Mesenchymal stem cell (in vitro differentiated cells and primary cell): Measurements from ENCODE around the gene KCNQ5.

ENCODE experiments used
- DNase-seq: peaks from one replicate; pipeline ENCODE4 v3.0.0-alpha.2; 2013
- H2AFZ ChIP-seq: one replicate; pipeline ENCODE4 v1.6.1; 2013; ENCODE audit warnings: low read depth, mild to moderate bottlenecking, control low read depth, inconsistent platforms, low read length, moderate library complexity
- H2AK5ac ChIP-seq: 2 replicates; pipeline ENCODE4 v1.6.1; 2013; ENCODE audit warnings: low read length, moderate library complexity, mild to moderate bottlenecking, inconsistent platforms; ENCODE audit not compliant: severe bottlenecking
- H2BK120ac ChIP-seq: one replicate; pipeline ENCODE4 v1.6.1; 2013; ENCODE audit warnings: low read depth, mild to moderate bottlenecking, inconsistent platforms, low read length, moderate library complexity
- H2BK12ac ChIP-seq, 2 experiments: one replicate each; pipeline ENCODE4 v1.6.1; 2013; ENCODE audit warnings: inconsistent platforms in 2 of 2, low read length in 2 of 2, mild to moderate bottlenecking in 2 of 2, moderate library complexity in 2 of 2, control low read depth in 1 of 2
- H2BK15ac ChIP-seq: one replicate; pipeline ENCODE4 v1.6.1; 2013; ENCODE audit warnings: mild to moderate bottlenecking, low read depth, inconsistent platforms; ENCODE audit not compliant: poor library complexity, severe bottlenecking
- H2BK5ac ChIP-seq: 2 replicates; pipeline ENCODE4 v1.6.1; 2013; ENCODE audit warnings: low read depth, mild to moderate bottlenecking, low read length, control low read depth, inconsistent platforms; ENCODE audit not compliant: poor library complexity, severe bottlenecking
- H3K14ac ChIP-seq, 2 experiments: one replicate each; pipeline ENCODE4 v1.6.1; 2013; ENCODE audit warnings: inconsistent platforms in 2 of 2, low read length in 2 of 2, control low read depth in 1 of 2, mild to moderate bottlenecking in 1 of 2, moderate library complexity in 1 of 2
- H3K18ac ChIP-seq, 2 experiments: one replicate each; pipeline ENCODE4 v1.6.1; 2013; ENCODE audit warnings: inconsistent platforms in 2 of 2, low read length in 2 of 2, control low read depth in 1 of 2, low read depth in 1 of 2, mild to moderate bottlenecking in 1 of 2
- H3K23ac ChIP-seq, 2 experiments: one replicate each; pipeline ENCODE4 v1.6.1; 2013; ENCODE audit warnings: inconsistent platforms in 2 of 2, low read length in 2 of 2, mild to moderate bottlenecking in 2 of 2, moderate library complexity in 2 of 2, control low read depth in 1 of 2
- H3K27ac ChIP-seq: 2 replicates; pipeline ENCODE4 v1.5.1; 2013; ENCODE audit warnings: mild to moderate bottlenecking, moderate library complexity, low read length, control low read depth, inconsistent platforms; ENCODE audit not compliant: poor library complexity, severe bottlenecking
- H3K27me3 ChIP-seq, 2 experiments: 2 replicates each; pipeline versions ENCODE4 v1.6.1 to v1.7.0; 2013; ENCODE audit warnings: low read length in 2 of 2, mild to moderate bottlenecking in 2 of 2, moderate library complexity in 2 of 2, control low read depth in 1 of 2, inconsistent platforms in 1 of 2; ENCODE audit not compliant: control insufficient read depth in 1 of 2, insufficient read depth in 1 of 2
- H3K36me3 ChIP-seq, 2 experiments: 2 replicates each; pipeline versions ENCODE4 v1.6.1 to v1.7.0; 2013; ENCODE audit warnings: low read length in 2 of 2, control low read depth in 1 of 2, inconsistent platforms in 1 of 2, low read depth in 1 of 2, mild to moderate bottlenecking in 1 of 2; ENCODE audit not compliant: insufficient read depth in 2 of 2, control insufficient read depth in 1 of 2
- H3K4ac ChIP-seq, 2 experiments: one replicate each; pipeline ENCODE4 v1.6.1; 2013; ENCODE audit warnings: inconsistent platforms in 2 of 2, low read length in 2 of 2, mild to moderate bottlenecking in 2 of 2, moderate library complexity in 2 of 2, control low read depth in 1 of 2, low read depth in 1 of 2
- H3K4me1 ChIP-seq: 2 replicates; pipeline ENCODE4 v1.6.1; 2013; ENCODE audit warnings: low read depth, low read length, control low read depth; ENCODE audit not compliant: control insufficient read depth, insufficient read depth
- H3K4me2 ChIP-seq: 2 replicates; pipeline ENCODE4 v1.6.1; 2013; ENCODE audit warnings: low read length, mild to moderate bottlenecking, inconsistent platforms; ENCODE audit not compliant: poor library complexity, severe bottlenecking
- H3K4me3 ChIP-seq, 2 experiments: 2 replicates each; pipeline versions ENCODE4 v1.5.1 to v1.7.0; 2013; ENCODE audit warnings: low read length in 2 of 2, mild to moderate bottlenecking in 2 of 2, control low read depth in 1 of 2, low read depth in 1 of 2; ENCODE audit not compliant: insufficient read depth in 1 of 2
- H3K79me1 ChIP-seq: replicated peaks from 2 replicates; pipeline ENCODE4 v1.6.1; 2013; ENCODE audit warnings: mild to moderate bottlenecking, control low read depth, low read length, inconsistent platforms; ENCODE audit not compliant: poor library complexity, severe bottlenecking
- H3K9ac ChIP-seq: 2 replicates; pipeline ENCODE4 v1.7.0; 2013; ENCODE audit warnings: mild to moderate bottlenecking, low read length, moderate library complexity
- H3K9me3 ChIP-seq: 2 replicates; pipeline ENCODE4 v1.7.0; 2013; ENCODE audit warnings: mild to moderate bottlenecking, low read length; ENCODE audit not compliant: control insufficient read depth
- H4K8ac ChIP-seq: one replicate; pipeline ENCODE4 v1.6.1; 2013; ENCODE audit warnings: inconsistent platforms, mild to moderate bottlenecking, low read length, moderate library complexity
- H4K91ac ChIP-seq: one replicate; pipeline ENCODE4 v1.6.1; 2013; ENCODE audit warnings: mild to moderate bottlenecking, low read length, inconsistent platforms
- WGBS: methylation state at CpG from one replicate; pipeline ENCODE4 v1.1.7; 2013; ENCODE audit warnings: mixed read lengths; 5-methylcytosine and 5-hydroxymethylcytosine counted together

The KCNQ5 gene

DNA sequence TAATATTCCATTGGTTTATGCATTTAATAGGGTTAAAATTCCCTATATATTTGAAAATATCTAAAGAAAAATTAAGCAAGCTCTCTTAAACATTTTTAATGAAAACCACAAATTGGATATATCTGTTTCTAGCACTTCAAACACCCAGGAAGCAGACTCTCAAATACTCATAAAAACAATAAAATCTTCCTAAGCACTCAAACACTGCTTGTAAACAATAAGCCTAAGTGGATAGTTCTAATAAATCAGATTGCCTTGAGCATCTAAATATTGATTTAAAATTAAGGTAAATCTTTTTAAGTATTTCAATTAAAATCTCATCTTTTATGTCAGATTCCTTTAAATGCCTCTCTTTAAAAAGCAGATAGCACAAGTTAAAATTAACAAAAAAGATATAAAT lies 254.4 kb downstream of the KCNQ5 start:
- Histone ChIP-seq H3K23ac (no peak overlapping the region), H2BK12ac (no peak overlapping the region), H4K91ac (no peak overlapping the region), H2BK120ac (no peak overlapping the region), H3K4ac (no peak overlapping the region), H3K18ac (no peak overlapping the region), H3K9me3 (no peaks in the 10 kb centered on the region), H3K14ac (no peak overlapping the region), H3K9ac (no peak overlapping the region), H2BK15ac (no peak overlapping the region), H3K4me3 (no peak overlapping the region), H3K4me2 (no peak overlapping the region), H3K36me3 (no peaks in the 10 kb centered on the region), H2AK5ac (no peak overlapping the region), H2BK5ac (no peak overlapping the region), H3K27ac (no peak overlapping the region), H3K79me1 (no peaks in the 10 kb centered on the region), H4K8ac (no peak overlapping the region), H2AFZ (no peak overlapping the region), H3K4me1 (no peaks in the 10 kb centered on the region), H3K27me3 (no peaks in the 10 kb centered on the region)
- DNase-seq, result no peak

DNA sequence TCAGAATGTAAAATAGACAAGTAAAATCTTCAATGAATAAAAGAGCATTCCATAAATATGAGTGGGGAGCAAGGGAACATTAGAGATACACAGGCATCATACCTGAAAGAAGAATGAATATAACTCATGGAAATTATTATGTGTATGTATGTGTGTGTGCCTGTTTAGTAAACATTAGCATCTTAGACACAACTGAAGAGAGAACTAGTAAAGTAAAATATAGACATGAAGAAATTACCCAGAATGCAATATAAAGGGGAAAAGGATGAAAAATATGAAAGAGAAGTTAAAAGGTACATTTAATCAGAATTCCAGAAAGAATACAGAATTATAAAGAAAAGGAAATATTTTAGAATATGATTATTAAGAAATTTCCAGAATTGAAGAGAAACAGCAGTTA lies 264.3 kb downstream of the KCNQ5 start:
- no peak overlapping the region for H3K9ac ChIP-seq
- H4K8ac ChIP-seq, result no peak overlapping the region
- H2BK5ac ChIP-seq, result no peak overlapping the region
- no peak overlapping the region for H3K23ac ChIP-seq
- no peak overlapping the region for H3K14ac ChIP-seq
- no peak overlapping the region for H3K4me2 ChIP-seq
- H2AFZ ChIP-seq, result no peak overlapping the region
- no peak overlapping the region for H4K91ac ChIP-seq
- no peaks in the 10 kb centered on the region for H3K4me1 ChIP-seq
- H2BK12ac ChIP-seq, result no peak overlapping the region
- H3K4me3 ChIP-seq, result no peak overlapping the region
- no peaks in the 10 kb centered on the region for H3K79me1 ChIP-seq
- no peak overlapping the region for H2BK120ac ChIP-seq
- no peak overlapping the region for H2BK15ac ChIP-seq
- no peak overlapping the region for H2AK5ac ChIP-seq
- H3K4ac ChIP-seq, result no peak overlapping the region
- DNase-seq, result no peak
- H3K27ac ChIP-seq, result no peak overlapping the region
- no peaks in the 10 kb centered on the region for H3K27me3 ChIP-seq
- peaks cover 14% of the 10 kb centered on the region for H3K9me3 ChIP-seq
- H3K36me3 ChIP-seq, result no peaks in the 10 kb centered on the region
- no peak overlapping the region for H3K18ac ChIP-seq

DNA sequence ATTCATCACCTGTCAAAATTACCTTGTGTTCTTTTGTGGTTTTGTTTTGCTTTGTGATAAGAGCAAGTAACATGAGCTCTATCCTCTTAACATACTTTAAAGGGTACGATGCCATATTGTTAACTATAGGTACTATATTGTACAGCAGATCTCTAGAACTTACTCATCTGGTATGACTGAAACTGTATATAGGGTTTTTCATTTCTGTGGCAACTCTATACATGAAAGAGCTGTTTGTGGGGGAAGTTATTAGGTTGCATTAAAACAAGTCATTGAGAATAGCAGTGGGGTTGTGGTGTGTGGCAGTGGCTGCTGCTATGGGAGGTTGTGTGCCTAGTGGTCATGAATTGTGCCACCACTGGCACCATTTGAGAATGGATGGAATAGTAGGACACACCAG lies 268.4 kb downstream of the KCNQ5 start:
- Histone ChIP-seq H3K23ac (no peak overlapping the region), H3K36me3 (no peaks in the 10 kb centered on the region), H3K4me3 (no peak overlapping the region)

DNA sequence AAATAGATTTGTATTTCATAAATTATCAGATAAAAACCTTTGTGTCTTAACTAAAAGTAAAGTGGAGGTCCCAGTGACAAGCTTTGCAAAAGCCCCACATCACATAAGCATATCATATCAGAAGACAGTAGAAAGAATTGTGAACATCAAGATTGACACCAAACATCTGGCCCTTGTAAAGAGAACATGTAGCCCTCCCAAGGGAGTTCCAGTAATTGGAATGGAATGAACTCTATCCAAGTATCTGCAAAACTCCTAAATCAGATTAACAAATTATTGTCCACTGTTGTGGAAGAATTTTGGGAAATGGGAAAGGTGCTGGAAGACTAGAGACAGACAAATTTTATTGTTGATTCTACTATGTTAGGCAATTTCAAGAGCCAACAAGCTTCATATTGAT lies 268.8 kb downstream of the KCNQ5 start:
- Histone ChIP-seq H3K36me3 (no peaks in the 10 kb centered on the region), H2BK15ac (no peak overlapping the region), H3K27ac (no peak overlapping the region), H3K27me3 (peaks cover 0 to 7% of the 10 kb centered on the region in 2 experiments), H2BK5ac (no peak overlapping the region), H3K79me1 (no peaks in the 10 kb centered on the region), H2BK12ac (no peak overlapping the region), H2AK5ac (no peak overlapping the region), H3K9me3 (peaks cover 12% of the 10 kb centered on the region), H2BK120ac (no peak overlapping the region), H3K23ac (no peak overlapping the region), H3K4me1 (no peaks in the 10 kb centered on the region), H3K14ac (no peak overlapping the region), H2AFZ (no peak overlapping the region), H3K18ac (no peak overlapping the region), H3K9ac (no peak overlapping the region), H3K4me3 (no peak overlapping the region), H4K91ac (no peak overlapping the region), H3K4ac (no peak overlapping the region), H4K8ac (no peak overlapping the region), H3K4me2 (no peak overlapping the region)
- no peak for DNase-seq

More for the DNA sequence above, 268.4 kb downstream of the KCNQ5 start:
- no peak overlapping the region for H2AFZ ChIP-seq
- no peaks in the 10 kb centered on the region for H3K4me1 ChIP-seq
- WGBS, result no CpG with 5 or more reads among the region's 1 CpG
- H2AK5ac ChIP-seq, result no peak overlapping the region
- H3K9me3 ChIP-seq, result peaks cover 14% of the 10 kb centered on the region
- H3K14ac ChIP-seq, result no peak overlapping the region
- H3K18ac ChIP-seq, result no peak overlapping the region
- H3K9ac ChIP-seq, result no peak overlapping the region
- no peak overlapping the region for H2BK15ac ChIP-seq
- no peak overlapping the region for H4K91ac ChIP-seq
- H4K8ac ChIP-seq, result no peak overlapping the region
- H3K4ac ChIP-seq, result no peak overlapping the region
- H2BK12ac ChIP-seq, result no peak overlapping the region
- H2BK120ac ChIP-seq, result no peak overlapping the region
- no peaks in the 10 kb centered on the region for H3K79me1 ChIP-seq
- no peak overlapping the region for H2BK5ac ChIP-seq
- H3K4me2 ChIP-seq, result no peak overlapping the region
- DNase-seq, result no peak
- peaks cover 0 to 7% of the 10 kb centered on the region in 2 experiments for H3K27me3 ChIP-seq
- H3K27ac ChIP-seq, result no peak overlapping the region
